ENCODE data around the gene ADAMTS9. TPM values are rescaled to one million over a fixed set of nuclear protein-coding genes. Genes with fewer than 3 reads are reported as not detected.
A peak's percentile ranks its signal among the peaks of the same experiment; 100 is the strongest.

The ADAMTS9 gene
- total and polyA plus RNA-seq, 8 donors: 36.3 to 78.0 (median 56.7) TPM

GRCh38 chr3:64493149-64493548, 194.7 kb downstream of the ADAMTS9 start:
- H3K4me3 ChIP-seq: no peak overlapping the region
- TF ChIP-seq CTCF (IDR thresholded peaks at IDR 0.05): no peak
- H3K9me3 ChIP-seq: no peaks in the 10 kb centered on the region
- ATAC-seq (no peak), DNase-seq (no peak)
- no peak overlapping the region for H3K27ac ChIP-seq
- H3K27me3 ChIP-seq: peaks cover 0 to 46% of the 10 kb centered on the region in 2 donors
- no peaks in the 10 kb centered on the region for H3K4me1 ChIP-seq
- H3K36me3 ChIP-seq: no peaks in the 10 kb centered on the region
- intact Hi-C loops (cut with DNase I): no loop called here

GRCh38 chr3:64491843-64492242, 196.0 kb downstream of the ADAMTS9 start:
- ATAC-seq (no peak), DNase-seq (no peak)
- Histone ChIP-seq H3K27me3 (peaks cover 0 to 46% of the 10 kb centered on the region in 2 donors), H3K4me1 (no peaks in the 10 kb centered on the region), H3K27ac (no peak overlapping the region), H3K4me3 (no peak overlapping the region), H3K36me3 (no peaks in the 10 kb centered on the region), H3K9me3 (no peaks in the 10 kb centered on the region)
- intact Hi-C loops (cut with DNase I): no loop called here
- TF ChIP-seq CTCF (IDR thresholded peaks at IDR 0.05): no peak

- H3K36me3 ChIP-seq: no peaks in the 10 kb centered on the region
- H3K27ac ChIP-seq: no peak overlapping the region
- intact Hi-C loops (cut with DNase I): no loop called here
- H3K9me3 ChIP-seq: no peaks in the 10 kb centered on the region
- ATAC-seq (no peak), DNase-seq (no peak)
- no peak overlapping the region for H3K4me3 ChIP-seq
- H3K27me3 ChIP-seq: peaks cover 0 to 46% of the 10 kb centered on the region in 2 donors
- no peaks in the 10 kb centered on the region for H3K4me1 ChIP-seq
- no peak for TF ChIP-seq CTCF (IDR thresholded peaks at IDR 0.05)
Measured at GRCh38 chr3:64490180-64490724, 197.5 kb downstream of the ADAMTS9 start.

GRCh38 chr3:64489361-64490044, 198.3 kb downstream of the ADAMTS9 start:
- intact Hi-C loops (cut with DNase I): no loop called here
- H3K27me3 ChIP-seq: peaks cover 0 to 46% of the 10 kb centered on the region in 2 donors
- H3K9me3 ChIP-seq: no peaks in the 10 kb centered on the region
- ATAC-seq: peak; percentile 94
- H3K4me1 ChIP-seq: peaks cover 0 to 2% of the 10 kb centered on the region in 2 donors
- DNase-seq: peak in 3 of 4 donors; percentile 71 to 87 (median 74)
- no peak overlapping the region for H3K27ac ChIP-seq
- TF ChIP-seq CTCF (IDR thresholded peaks at IDR 0.05): no peak
- no peak overlapping the region for H3K4me3 ChIP-seq
- no peaks in the 10 kb centered on the region for H3K36me3 ChIP-seq

- Histone ChIP-seq H3K27me3 (peaks cover 0 to 46% of the 10 kb centered on the region in 2 donors), H3K4me1 (peaks cover 0 to 6% of the 10 kb centered on the region in 2 donors), H3K4me3 (no peak overlapping the region), H3K36me3 (no peaks in the 10 kb centered on the region), H3K9me3 (no peaks in the 10 kb centered on the region), H3K27ac (no peak overlapping the region)
- ATAC-seq (no peak), DNase-seq (no peak)
- intact Hi-C loops (cut with DNase I): no loop called here
- no peak for TF ChIP-seq CTCF (IDR thresholded peaks at IDR 0.05)
Measured at GRCh38 chr3:64488939-64489338, 198.9 kb downstream of the ADAMTS9 start.

Data from left lung (tissue), 10 donors.